Measurements from ENCODE around the gene OGFOD1. TPM values are rescaled to one million over a fixed set of nuclear protein-coding genes. Genes with fewer than 3 reads are reported as not detected.

The OGFOD1 gene
- total and polyA plus RNA-seq, 10 of the 15 experiments (the other 5 are each of a cell fraction or from before 2014, with no cell fraction given), result 31.4 to 119 (median 51.6) TPM

GRCh38 chr16:56525236-56525635, 73.9 kb downstream of the OGFOD1 start (continued):
- TF ChIP-seq EZH2 (IDR thresholded peaks at IDR 0.05; ENCODE audit: borderline replicate concordance, control insufficient read depth, low read depth, low read length), result no peak
- no peak for TF ChIP-seq FOS (IDR thresholded peaks at IDR 0.05; ENCODE audit: borderline replicate concordance, extremely low read depth, insufficient read length)
- no peak for TF ChIP-seq IRF4 (IDR thresholded peaks at IDR 0.05; ENCODE audit: low read depth, low read length)
- TF ChIP-seq SKIL (IDR thresholded peaks at IDR 0.05; ENCODE audit: low read depth, poor library complexity, severe bottlenecking), result no peak
- no peak for TF ChIP-seq ZNF24 (IDR thresholded peaks at IDR 0.05)
- TF ChIP-seq, protein P1, sequence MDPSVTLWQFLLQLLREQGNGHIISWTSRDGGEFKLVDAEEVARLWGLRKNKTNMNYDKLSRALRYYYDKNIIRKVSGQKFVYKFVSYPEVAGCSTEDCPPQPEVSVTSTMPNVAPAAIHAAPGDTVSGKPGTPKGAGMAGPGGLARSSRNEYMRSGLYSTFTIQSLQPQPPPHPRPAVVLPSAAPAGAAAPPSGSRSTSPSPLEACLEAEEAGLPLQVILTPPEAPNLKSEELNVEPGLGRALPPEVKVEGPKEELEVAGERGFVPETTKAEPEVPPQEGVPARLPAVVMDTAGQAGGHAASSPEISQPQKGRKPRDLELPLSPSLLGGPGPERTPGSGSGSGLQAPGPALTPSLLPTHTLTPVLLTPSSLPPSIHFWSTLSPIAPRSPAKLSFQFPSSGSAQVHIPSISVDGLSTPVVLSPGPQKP (IDR thresholded peaks at IDR 0.05; ENCODE audit: low read depth, low read length), result no peak

Other genes with a start within 250 kb of the OGFOD1 start
Only the 7 nearest of the 14 such genes appear.
- 67.6 and 86.9 TPM in 2 replicates for gene AMFR, start 26.0 kb upstream of the OGFOD1 start, total RNA-seq (2014; rRNA removed)
- 42.2 and 42.9 TPM in 2 replicates for gene AMFR, start 26.0 kb upstream of the OGFOD1 start, total RNA-seq (2014; rRNA removed; fragmentation: Illumina TruSeq; extraction: Trizol)
- gene AMFR, start 26.0 kb upstream of the OGFOD1 start, total RNA-seq (2021), result 56.2 and 63.7 TPM in 2 replicates
- 13.4 and 34.0 TPM in 2 replicates for gene AMFR, start 26.0 kb upstream of the OGFOD1 start, polyA plus RNA-seq (2011; rRNA removed)
- 22.6 and 23.1 TPM in 2 replicates for gene AMFR, start 26.0 kb upstream of the OGFOD1 start, polyA plus RNA-seq (2014; fragmentation: Illumina TruSeq; extraction: Trizol)
- gene AMFR, start 26.0 kb upstream of the OGFOD1 start, polyA plus RNA-seq (2014; fragmentation: Nextera tagmentation; extraction: Ambion mirVana), result 10 to 100 TPM; 11.8 to 13.8 TPM
- 30.1 and 33.2 TPM in 2 replicates for gene AMFR, start 26.0 kb upstream of the OGFOD1 start, polyA plus RNA-seq (2014; rRNA removed)
- 10 to 100 TPM in 1 of 2 experiments, 1 to 10 TPM in 1; 8.2 to 10.0 TPM for gene AMFR, start 26.0 kb upstream of the OGFOD1 start, polyA plus RNA-seq (2016; fragmentation: Nextera tagmentation; extraction: Ambion mirVana)
- gene NUDT21, start 222 bp upstream of the OGFOD1 start, total RNA-seq (2014; rRNA removed), result 145 and 229 TPM in 2 replicates
- 106 and 110 TPM in 2 replicates for gene NUDT21, start 222 bp upstream of the OGFOD1 start, total RNA-seq (2014; rRNA removed; fragmentation: Illumina TruSeq; extraction: Trizol)
- 200 and 203 TPM in 2 replicates for gene NUDT21, start 222 bp upstream of the OGFOD1 start, total RNA-seq (2021)
- 183 and 220 TPM in 2 replicates for gene NUDT21, start 222 bp upstream of the OGFOD1 start, polyA plus RNA-seq (2011; rRNA removed)
- gene NUDT21, start 222 bp upstream of the OGFOD1 start, polyA plus RNA-seq (2014; fragmentation: Illumina TruSeq; extraction: Trizol), result 104 and 141 TPM in 2 replicates
- 100 to 1,000 TPM in 1 of 2 experiments, 10 to 100 TPM in 1; 70.1 to 120 TPM for gene NUDT21, start 222 bp upstream of the OGFOD1 start, polyA plus RNA-seq (2014; fragmentation: Nextera tagmentation; extraction: Ambion mirVana)
- gene NUDT21, start 222 bp upstream of the OGFOD1 start, polyA plus RNA-seq (2014; rRNA removed), result 99.0 and 175 TPM in 2 replicates
- 100 to 1,000 TPM; 134 to 152 TPM for gene NUDT21, start 222 bp upstream of the OGFOD1 start, polyA plus RNA-seq (2016; fragmentation: Nextera tagmentation; extraction: Ambion mirVana)
- gene BBS2, start 68.5 kb downstream of the OGFOD1 start, total RNA-seq (2014; rRNA removed), result 12.5 and 17.6 TPM in 2 replicates
- gene BBS2, start 68.5 kb downstream of the OGFOD1 start, total RNA-seq (2014; rRNA removed; fragmentation: Illumina TruSeq; extraction: Trizol), result 16.3 and 16.5 TPM in 2 replicates
- 10.0 and 10.5 TPM in 2 replicates for gene BBS2, start 68.5 kb downstream of the OGFOD1 start, total RNA-seq (2021)
- 38.3 and 49.5 TPM in 2 replicates for gene BBS2, start 68.5 kb downstream of the OGFOD1 start, polyA plus RNA-seq (2011; rRNA removed)
- 14.6 and 16.2 TPM in 2 replicates for gene BBS2, start 68.5 kb downstream of the OGFOD1 start, polyA plus RNA-seq (2014; fragmentation: Illumina TruSeq; extraction: Trizol)
- 1 to 10 TPM; 4.9 to 8.4 TPM for gene BBS2, start 68.5 kb downstream of the OGFOD1 start, polyA plus RNA-seq (2014; fragmentation: Nextera tagmentation; extraction: Ambion mirVana)
- gene BBS2, start 68.5 kb downstream of the OGFOD1 start, polyA plus RNA-seq (2014; rRNA removed), result 13.2 and 17.1 TPM in 2 replicates
- 10 to 100 TPM; 18.9 to 24.6 TPM for gene BBS2, start 68.5 kb downstream of the OGFOD1 start, polyA plus RNA-seq (2016; fragmentation: Nextera tagmentation; extraction: Ambion mirVana)
- not detected in 2 replicates for gene MT4, start 113.5 kb downstream of the OGFOD1 start, total RNA-seq (2014; rRNA removed)
- gene MT4, start 113.5 kb downstream of the OGFOD1 start, total RNA-seq (2014; rRNA removed; fragmentation: Illumina TruSeq; extraction: Trizol), result not detected in 2 replicates
- gene MT4, start 113.5 kb downstream of the OGFOD1 start, total RNA-seq (2021), result not detected in 2 replicates
- not detected in 2 replicates for gene MT4, start 113.5 kb downstream of the OGFOD1 start, polyA plus RNA-seq (2011; rRNA removed)
- gene MT4, start 113.5 kb downstream of the OGFOD1 start, polyA plus RNA-seq (2014; fragmentation: Illumina TruSeq; extraction: Trizol), result not detected in 2 replicates
- not detected for gene MT4, start 113.5 kb downstream of the OGFOD1 start, polyA plus RNA-seq (2014; fragmentation: Nextera tagmentation; extraction: Ambion mirVana)
- not detected in 2 replicates for gene MT4, start 113.5 kb downstream of the OGFOD1 start, polyA plus RNA-seq (2014; rRNA removed)
- not detected for gene MT4, start 113.5 kb downstream of the OGFOD1 start, polyA plus RNA-seq (2016; fragmentation: Nextera tagmentation; extraction: Ambion mirVana)
- not detected in 2 replicates for gene MT3, start 138.0 kb downstream of the OGFOD1 start, total RNA-seq (2014; rRNA removed)
- not detected in 2 replicates for gene MT3, start 138.0 kb downstream of the OGFOD1 start, total RNA-seq (2014; rRNA removed; fragmentation: Illumina TruSeq; extraction: Trizol)
- gene MT3, start 138.0 kb downstream of the OGFOD1 start, total RNA-seq (2021), result not detected in 2 replicates
- 0.24 and 0.41 TPM in 2 replicates for gene MT3, start 138.0 kb downstream of the OGFOD1 start, polyA plus RNA-seq (2011; rRNA removed)
- gene MT3, start 138.0 kb downstream of the OGFOD1 start, polyA plus RNA-seq (2014; fragmentation: Illumina TruSeq; extraction: Trizol), result not detected in 2 replicates
- not detected for gene MT3, start 138.0 kb downstream of the OGFOD1 start, polyA plus RNA-seq (2014; fragmentation: Nextera tagmentation; extraction: Ambion mirVana)
- gene MT3, start 138.0 kb downstream of the OGFOD1 start, polyA plus RNA-seq (2014; rRNA removed), result not detected in 2 replicates
- gene MT3, start 138.0 kb downstream of the OGFOD1 start, polyA plus RNA-seq (2016; fragmentation: Nextera tagmentation; extraction: Ambion mirVana), result not detected
- 19.0 and 20.1 TPM in 2 replicates for gene MT2A, start 157.0 kb downstream of the OGFOD1 start, total RNA-seq (2014; rRNA removed)
- 10.7 and 12.7 TPM in 2 replicates for gene MT2A, start 157.0 kb downstream of the OGFOD1 start, total RNA-seq (2014; rRNA removed; fragmentation: Illumina TruSeq; extraction: Trizol)
- 44.8 and 54.8 TPM in 2 replicates for gene MT2A, start 157.0 kb downstream of the OGFOD1 start, total RNA-seq (2021)
- 8.1 and 11.3 TPM in 2 replicates for gene MT2A, start 157.0 kb downstream of the OGFOD1 start, polyA plus RNA-seq (2011; rRNA removed)
- gene MT2A, start 157.0 kb downstream of the OGFOD1 start, polyA plus RNA-seq (2014; fragmentation: Illumina TruSeq; extraction: Trizol), result 0.41 and 7.3 TPM in 2 replicates
- gene MT2A, start 157.0 kb downstream of the OGFOD1 start, polyA plus RNA-seq (2014; fragmentation: Nextera tagmentation; extraction: Ambion mirVana), result 10 to 100 TPM; 56.3 to 75.3 TPM
- 52.3 and 59.0 TPM in 2 replicates for gene MT2A, start 157.0 kb downstream of the OGFOD1 start, polyA plus RNA-seq (2014; rRNA removed)
- gene MT2A, start 157.0 kb downstream of the OGFOD1 start, polyA plus RNA-seq (2016; fragmentation: Nextera tagmentation; extraction: Ambion mirVana), result 100 to 1,000 TPM; 270 to 271 TPM
- gene MT1E, start 174.2 kb downstream of the OGFOD1 start, total RNA-seq (2014; rRNA removed), result 10.0 and 11.0 TPM in 2 replicates
- 7.6 and 7.9 TPM in 2 replicates for gene MT1E, start 174.2 kb downstream of the OGFOD1 start, total RNA-seq (2014; rRNA removed; fragmentation: Illumina TruSeq; extraction: Trizol)
- 10.6 and 12.7 TPM in 2 replicates for gene MT1E, start 174.2 kb downstream of the OGFOD1 start, total RNA-seq (2021)
- gene MT1E, start 174.2 kb downstream of the OGFOD1 start, polyA plus RNA-seq (2011; rRNA removed), result 16.8 and 18.2 TPM in 2 replicates
- 0.48 and 5.8 TPM in 2 replicates for gene MT1E, start 174.2 kb downstream of the OGFOD1 start, polyA plus RNA-seq (2014; fragmentation: Illumina TruSeq; extraction: Trizol)
- gene MT1E, start 174.2 kb downstream of the OGFOD1 start, polyA plus RNA-seq (2014; fragmentation: Nextera tagmentation; extraction: Ambion mirVana), result 10 to 100 TPM; 17.7 to 20.7 TPM
- 16.2 and 18.8 TPM in 2 replicates for gene MT1E, start 174.2 kb downstream of the OGFOD1 start, polyA plus RNA-seq (2014; rRNA removed)
- gene MT1E, start 174.2 kb downstream of the OGFOD1 start, polyA plus RNA-seq (2016; fragmentation: Nextera tagmentation; extraction: Ambion mirVana), result 10 to 100 TPM; 20.1 to 22.3 TPM

Data from GM12878 (cell line).